Retinal pigment epithelial cell (primary cell): ENCODE results near the gene DPP9.
A peak's percentile ranks its signal among the peaks of the same experiment; 100 is the strongest.

Source experiments
- DNase-seq: peaks from one replicate; pipeline ENCODE4 v3.0.0-alpha.2; 2010; ENCODE audit warnings: low read depth
- H3K4me3 ChIP-seq: 2 replicates; pipeline ENCODE4 v1.5.1; 2011; ENCODE audit warnings: mild to moderate bottlenecking, low read length, control low read depth, moderate library complexity
- TF ChIP-seq, protein P1 (sequence below): conservative IDR thresholded peaks from 2 replicates; pipeline ENCODE4 v1.5.1; 2011; ENCODE audit warnings: low read depth, low read length, control low read depth, inconsistent platforms

Gene DPP9

DNA sequence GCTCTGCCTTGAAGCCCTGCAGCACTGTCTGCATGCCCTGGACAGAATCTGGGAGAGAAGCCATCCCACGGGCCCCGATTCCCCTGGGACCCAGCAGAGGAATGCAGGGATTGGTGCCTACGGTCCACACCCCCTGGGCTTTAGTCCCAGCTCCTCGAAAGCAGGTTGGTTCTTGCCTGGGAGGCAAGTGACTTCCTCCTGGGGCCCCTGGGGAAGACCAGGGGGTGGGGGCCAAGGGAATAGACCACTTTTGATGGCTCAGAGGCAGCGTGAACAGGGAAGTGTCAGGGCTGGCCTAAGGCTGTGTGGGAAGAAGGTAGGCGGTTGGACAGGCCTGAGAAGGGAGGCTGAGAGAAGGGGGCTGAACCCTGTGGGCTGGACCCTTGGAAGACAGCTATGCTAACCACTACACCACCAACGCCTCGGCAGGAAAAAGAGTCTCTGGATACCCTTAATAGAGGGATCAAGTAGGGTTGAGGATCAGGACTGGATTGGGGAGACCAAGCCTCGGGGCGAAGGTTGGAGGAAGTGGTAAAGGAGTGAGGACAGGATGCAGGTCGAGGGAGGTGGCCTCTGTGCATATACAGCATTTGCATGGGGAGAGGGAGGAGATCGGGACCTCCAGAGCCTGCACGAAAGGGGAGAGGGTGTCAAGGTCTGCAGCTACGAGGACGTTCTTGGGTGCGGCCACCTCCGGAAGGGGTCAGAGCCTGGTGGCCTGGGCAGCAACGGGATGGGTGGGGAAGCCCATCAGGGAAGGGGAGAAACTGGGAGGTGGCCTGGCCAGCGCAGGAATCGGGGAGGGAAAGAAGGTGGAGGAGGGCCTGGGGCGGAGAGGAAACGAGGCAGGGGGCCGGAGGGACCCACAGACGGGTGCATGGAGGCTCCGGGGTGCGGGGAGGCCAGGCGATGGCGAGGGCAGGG, 709 bp downstream of the DPP9 start:
- DNase-seq, result no peak
- H3K4me3 ChIP-seq, result peak overlapping the region; percentile 91
- TF ChIP-seq, protein P1, sequence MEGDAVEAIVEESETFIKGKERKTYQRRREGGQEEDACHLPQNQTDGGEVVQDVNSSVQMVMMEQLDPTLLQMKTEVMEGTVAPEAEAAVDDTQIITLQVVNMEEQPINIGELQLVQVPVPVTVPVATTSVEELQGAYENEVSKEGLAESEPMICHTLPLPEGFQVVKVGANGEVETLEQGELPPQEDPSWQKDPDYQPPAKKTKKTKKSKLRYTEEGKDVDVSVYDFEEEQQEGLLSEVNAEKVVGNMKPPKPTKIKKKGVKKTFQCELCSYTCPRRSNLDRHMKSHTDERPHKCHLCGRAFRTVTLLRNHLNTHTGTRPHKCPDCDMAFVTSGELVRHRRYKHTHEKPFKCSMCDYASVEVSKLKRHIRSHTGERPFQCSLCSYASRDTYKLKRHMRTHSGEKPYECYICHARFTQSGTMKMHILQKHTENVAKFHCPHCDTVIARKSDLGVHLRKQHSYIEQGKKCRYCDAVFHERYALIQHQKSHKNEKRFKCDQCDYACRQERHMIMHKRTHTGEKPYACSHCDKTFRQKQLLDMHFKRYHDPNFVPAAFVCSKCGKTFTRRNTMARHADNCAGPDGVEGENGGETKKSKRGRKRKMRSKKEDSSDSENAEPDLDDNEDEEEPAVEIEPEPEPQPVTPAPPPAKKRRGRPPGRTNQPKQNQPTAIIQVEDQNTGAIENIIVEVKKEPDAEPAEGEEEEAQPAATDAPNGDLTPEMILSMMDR, result no peak

GRCh38 chr19:4721196-4721595, 2.4 kb downstream of the DPP9 start:
- TF ChIP-seq, protein P1, result no peak
- H3K4me3 ChIP-seq, result no peak overlapping the region
- DNase-seq, result no peak

DNA sequence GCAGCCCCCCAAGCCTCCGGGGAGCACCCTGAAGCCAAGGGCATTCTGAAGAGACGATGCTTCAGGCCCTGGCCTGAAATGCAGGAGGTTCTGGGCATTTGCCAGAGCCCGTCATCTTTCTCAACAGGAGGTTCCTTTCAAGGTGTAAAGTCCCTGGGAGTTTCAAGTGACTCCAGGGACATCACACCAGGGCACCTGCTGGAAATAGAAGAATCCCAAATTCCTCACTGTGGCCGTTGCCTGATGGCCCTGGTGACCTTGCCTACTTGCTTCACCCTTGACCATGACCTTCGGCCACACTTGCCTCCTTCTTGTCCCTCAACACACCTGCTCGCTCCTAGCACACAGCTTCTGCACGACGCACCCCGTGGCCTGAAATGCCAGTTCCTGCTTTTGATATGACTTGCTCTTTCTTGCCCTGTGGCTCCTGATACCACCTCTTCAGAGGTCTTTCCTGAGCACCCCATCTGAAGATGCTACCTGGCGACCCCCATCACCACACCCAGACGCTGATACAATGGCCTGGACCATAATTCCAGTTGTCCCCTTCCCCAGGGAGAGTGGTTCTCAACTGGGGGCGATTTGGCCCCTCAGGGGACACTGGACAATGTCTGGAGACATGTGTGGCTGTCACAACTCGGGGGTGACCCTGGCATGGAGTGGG, 3.5 kb downstream of the DPP9 start:
- TF ChIP-seq, protein P1, result no peak
- no peak overlapping the region for H3K4me3 ChIP-seq
- no peak for DNase-seq

GRCh38 chr19:4719499-4719866, 4.2 kb downstream of the DPP9 start:
- TF ChIP-seq, protein P1, result no peak
- H3K4me3 ChIP-seq, result no peak overlapping the region
- no peak for DNase-seq

DNA sequence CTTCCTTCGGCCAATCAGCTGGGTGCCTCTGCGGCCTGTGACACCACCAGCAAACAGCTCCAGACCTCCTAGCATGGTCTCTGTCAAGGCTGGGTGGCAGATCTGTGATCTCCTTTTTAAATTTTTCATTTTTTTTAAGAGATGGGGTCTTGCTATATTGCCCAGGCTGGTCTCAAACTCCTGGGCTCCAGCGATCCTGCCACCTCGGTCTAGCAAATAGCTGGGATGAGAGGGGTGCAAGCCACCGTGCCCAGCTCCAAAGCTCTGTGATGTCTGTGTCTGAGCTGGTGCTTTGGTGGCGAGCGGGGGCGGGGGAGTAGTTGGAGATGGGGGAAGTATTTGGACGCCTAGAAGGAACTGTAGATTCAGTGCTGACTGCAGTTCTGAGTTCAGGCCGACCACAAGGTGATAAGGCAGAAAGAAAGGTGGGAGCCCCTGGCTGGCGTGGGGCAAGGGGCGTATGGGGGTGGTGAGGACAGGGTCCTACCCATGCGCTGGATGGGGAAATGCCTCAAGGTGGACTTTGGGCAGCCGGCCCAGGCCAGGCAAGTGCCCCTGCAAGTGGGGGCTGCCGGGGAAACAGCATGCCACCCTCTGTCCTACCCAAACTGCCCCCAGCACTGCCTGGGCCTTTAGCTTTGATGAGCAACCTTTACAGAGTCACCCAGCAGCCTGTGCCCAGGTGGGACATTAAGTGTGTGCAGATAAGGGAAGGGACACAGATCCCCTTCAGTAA, 5.5 kb downstream of the DPP9 start:
- DNase-seq, result no peak
- TF ChIP-seq, protein P1, result no peak
- no peak overlapping the region for H3K4me3 ChIP-seq

GRCh38 chr19:4717191-4717965, 6.3 kb downstream of the DPP9 start:
- TF ChIP-seq, protein P1, result no peak
- H3K4me3 ChIP-seq, result no peak overlapping the region
- peak; percentile 84 for DNase-seq
